ENCODE measurements around the gene CAMLG. TPM values are rescaled to one million over a fixed set of nuclear protein-coding genes. Genes with fewer than 3 reads are reported as not detected.

The CAMLG gene
- total RNA-seq, 1 experiment from 2014 or later, result 29.3 TPM

GRCh38 chr5:134794082-134794481 is 55.7 kb downstream of the CAMLG start:
- H3K79me2 ChIP-seq (ENCODE audit: insufficient read depth, low read length), result peaks cover 10% of the 10 kb centered on the region; the same call in 1 of the 2 replicates
- DNase-seq (ENCODE audit: low read depth, low spot score) (no peak), ATAC-seq (no peak)
- H3K27ac ChIP-seq (ENCODE audit: low read depth, low read length), result no peak overlapping the region
- ChIA-PET RAD21 (ENCODE audit: low non-redundant PET in 1 of 2, low total read pairs in 2 of 2, uncharacterized antibody in 2 of 2, unreplicated experiment in 2 of 2) (no interaction called here), CTCF (no interaction called here), POLR2A (no interaction called here)
- no peaks in the 10 kb centered on the region for H3K9me2 ChIP-seq (ENCODE audit: insufficient read depth)
- intact Hi-C loops (cut with micrococcal nuclease), result no loop called here
- no TSS peak for BruUV-seq (replicated peaks)
- no peaks in the 10 kb centered on the region for H3K27me3 ChIP-seq (ENCODE audit: insufficient read depth, low read length)
- H3K4me1 ChIP-seq (ENCODE audit: control insufficient read depth in 1 of 2, insufficient read depth in 2 of 2, low read length in 2 of 2), result no peaks in the 10 kb centered on the region
- TF ChIP-seq SIN3A (IDR thresholded peaks at IDR 0.05; ENCODE audit: low read depth) (no peak), ZNF274 (IDR thresholded peaks at IDR 0.05; ENCODE audit: low read depth, low read length) (no peak), POLR2AphosphoS5 (IDR thresholded peaks at IDR 0.05; ENCODE audit: low read depth, low read length) (no peak), CTCF (IDR thresholded peaks at IDR 0.05 in 2 of 3, conservative IDR thresholded peaks at IDR 0.05 in 1 of 3; ENCODE audit: borderline replicate concordance in 1 of 3, insufficient read depth in 1 of 3, low read depth in 2 of 3, low read length in 2 of 3) (no peak), ELF1 (IDR thresholded peaks at IDR 0.05; ENCODE audit: borderline replicate concordance, low read depth) (no peak), RAD21 (IDR thresholded peaks at IDR 0.05; ENCODE audit: low read depth) (no peak), SRF (IDR thresholded peaks at IDR 0.05; ENCODE audit: low read depth) (no peak), ZFX (IDR thresholded peaks at IDR 0.05) (no peak), ATF3 (IDR thresholded peaks at IDR 0.05) (no peak), SP1 (IDR thresholded peaks at IDR 0.05; ENCODE audit: low read depth) (no peak), CBX3 (IDR thresholded peaks at IDR 0.05; ENCODE audit: low read depth) (no peak), EGR1 (IDR thresholded peaks at IDR 0.05; ENCODE audit: low read depth) (no peak), REST (IDR thresholded peaks at IDR 0.05; ENCODE audit: low read depth) (no peak), FOSL1 (IDR thresholded peaks at IDR 0.05; ENCODE audit: low read depth) (no peak), POLR2A (IDR thresholded peaks at IDR 0.05; ENCODE audit: borderline replicate concordance, extremely low read depth, insufficient read depth, insufficient read length) (no peak), ZBTB33 (IDR thresholded peaks at IDR 0.05; ENCODE audit: extremely low read depth, insufficient replicate concordance, low read length) (no peak), CEBPB (IDR thresholded peaks at IDR 0.05; ENCODE audit: low read depth) (no peak), YY1 (IDR thresholded peaks at IDR 0.05; ENCODE audit: extremely low read depth, insufficient replicate concordance, low read depth, low read length) (no peak), EZH2 (IDR thresholded peaks at IDR 0.05) (no peak)
- H4K20me1 ChIP-seq (ENCODE audit: insufficient read depth), result peaks cover 4% of the 10 kb centered on the region; the same call in 1 of the 2 replicates
- no peaks in the 10 kb centered on the region for H3K9me3 ChIP-seq (ENCODE audit: control insufficient read depth in 1 of 2, insufficient read depth in 1 of 2, low read depth in 1 of 2, low read length in 2 of 2)
- H3K4me3 ChIP-seq (replicated peaks in 1 of 2; ENCODE audit: low read depth in 1 of 2, low read length in 2 of 2), result no peak overlapping the region
- no peak overlapping the region for H3K4me2 ChIP-seq (ENCODE audit: low read length)
- peaks cover 45 to 69% of the 10 kb centered on the region in 2 experiments for H3K36me3 ChIP-seq (ENCODE audit: control insufficient read depth in 1 of 2, insufficient read depth in 2 of 2, low read length in 2 of 2)
- H2AFZ ChIP-seq (ENCODE audit: low read depth, low read length, poor library complexity, severe bottlenecking), result no peak overlapping the region
- no peak overlapping the region for H3K9ac ChIP-seq (ENCODE audit: low read length)

Data from HCT116 (cell line).